ENCODE data around the gene DGCR2. TPM values are rescaled to one million over a fixed set of nuclear protein-coding genes. Genes with fewer than 3 reads are reported as not detected.

The DGCR2 gene
- total RNA-seq, 1 experiment from 2014 or later, result 42.9 TPM

GRCh38 chr22:19134176-19134831 is 12.1 kb upstream of the DGCR2 start:
- Histone ChIP-seq H3K27ac (ENCODE audit: low read depth, low read length) (no peak overlapping the region), H2AFZ (ENCODE audit: low read depth, low read length, poor library complexity, severe bottlenecking) (no peak overlapping the region), H3K4me2 (ENCODE audit: low read length) (no peak overlapping the region), H3K79me2 (ENCODE audit: insufficient read depth, low read length) (no peaks in the 10 kb centered on the region), H3K9me3 (ENCODE audit: control insufficient read depth in 1 of 2, insufficient read depth in 1 of 2, low read depth in 1 of 2, low read length in 2 of 2) (no peaks in the 10 kb centered on the region), H3K9ac (ENCODE audit: low read length) (no peak overlapping the region), H3K9me2 (ENCODE audit: insufficient read depth) (no peaks in the 10 kb centered on the region), H3K36me3 (ENCODE audit: control insufficient read depth in 1 of 2, insufficient read depth in 2 of 2, low read length in 2 of 2) (peaks cover 11 to 22% of the 10 kb centered on the region in 2 experiments; a peak in 3 of 4 replicates), H3K4me1 (ENCODE audit: control insufficient read depth in 1 of 2, insufficient read depth in 2 of 2, low read length in 2 of 2) (no peaks in the 10 kb centered on the region), H3K27me3 (ENCODE audit: insufficient read depth, low read length) (no peaks in the 10 kb centered on the region), H3K4me3 (replicated peaks in 1 of 2; ENCODE audit: low read depth in 1 of 2, low read length in 2 of 2) (no peak overlapping the region), H4K20me1 (ENCODE audit: insufficient read depth) (no peaks in the 10 kb centered on the region)
- RAD21 ChIA-PET (ENCODE audit: low non-redundant PET in 1 of 2, low total read pairs in 2 of 2, uncharacterized antibody in 2 of 2, unreplicated experiment in 2 of 2), result no interaction called here
- CTCF ChIA-PET, result no interaction called here
- DNase-seq (ENCODE audit: low read depth, low spot score) (no peak), ATAC-seq (no peak)
- TF ChIP-seq POLR2AphosphoS5 (IDR thresholded peaks at IDR 0.05; ENCODE audit: low read depth, low read length), result no peak
- TF ChIP-seq YY1 (IDR thresholded peaks at IDR 0.05; ENCODE audit: extremely low read depth, insufficient replicate concordance, low read depth, low read length), result no peak
- no peak for TF ChIP-seq POLR2A (IDR thresholded peaks at IDR 0.05; ENCODE audit: borderline replicate concordance, extremely low read depth, insufficient read depth, insufficient read length)
- no peak for TF ChIP-seq TCF7L2 (IDR thresholded peaks at IDR 0.05; ENCODE audit: borderline replicate concordance, extremely low read depth, insufficient read depth, insufficient read length)
- no peak for TF ChIP-seq EZH2 (IDR thresholded peaks at IDR 0.05)
- intact Hi-C loops (cut with micrococcal nuclease), result no loop called here
- BruUV-seq (replicated peaks), result no TSS peak
- POLR2A ChIA-PET, result no interaction called here

DNA sequence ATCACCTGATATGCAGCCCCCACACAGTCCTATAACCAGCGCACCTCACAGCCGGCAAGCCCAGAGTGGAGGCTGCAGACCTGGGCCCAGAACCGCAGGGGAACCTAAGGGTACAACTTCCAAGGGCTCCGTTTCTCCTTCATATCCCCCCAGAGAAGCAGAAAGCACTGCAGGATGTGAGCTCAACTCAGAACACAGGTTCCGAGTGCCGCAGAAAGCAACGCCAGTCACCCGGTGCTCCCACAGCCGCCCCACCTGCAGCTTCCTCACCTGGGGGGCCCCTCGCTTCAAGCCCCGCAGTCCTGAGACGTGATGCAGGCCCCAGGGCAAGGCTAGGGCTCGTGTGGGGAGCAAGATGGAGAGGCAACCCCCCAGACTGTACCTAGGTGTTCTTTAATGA is 11.3 kb upstream of the DGCR2 start:
- intact Hi-C loops (cut with micrococcal nuclease), result no loop called here
- Histone ChIP-seq H3K9ac (ENCODE audit: low read length) (no peak overlapping the region), H4K20me1 (ENCODE audit: insufficient read depth) (no peaks in the 10 kb centered on the region), H3K4me1 (ENCODE audit: control insufficient read depth in 1 of 2, insufficient read depth in 2 of 2, low read length in 2 of 2) (no peaks in the 10 kb centered on the region), H3K4me3 (replicated peaks in 1 of 2; ENCODE audit: low read depth in 1 of 2, low read length in 2 of 2) (no peak overlapping the region), H2AFZ (ENCODE audit: low read depth, low read length, poor library complexity, severe bottlenecking) (no peak overlapping the region), H3K79me2 (ENCODE audit: insufficient read depth, low read length) (no peaks in the 10 kb centered on the region), H3K9me2 (ENCODE audit: insufficient read depth) (no peaks in the 10 kb centered on the region), H3K27ac (ENCODE audit: low read depth, low read length) (no peak overlapping the region), H3K9me3 (ENCODE audit: control insufficient read depth in 1 of 2, insufficient read depth in 1 of 2, low read depth in 1 of 2, low read length in 2 of 2) (no peaks in the 10 kb centered on the region), H3K4me2 (ENCODE audit: low read length) (no peak overlapping the region), H3K27me3 (ENCODE audit: insufficient read depth, low read length) (no peaks in the 10 kb centered on the region), H3K36me3 (ENCODE audit: control insufficient read depth in 1 of 2, insufficient read depth in 2 of 2, low read length in 2 of 2) (peaks cover 11 to 15% of the 10 kb centered on the region in 2 experiments; a peak in 3 of 4 replicates)
- DNase-seq (ENCODE audit: low read depth, low spot score) (no peak), ATAC-seq (no peak)
- RAD21 ChIA-PET (ENCODE audit: low non-redundant PET in 1 of 2, low total read pairs in 2 of 2, uncharacterized antibody in 2 of 2, unreplicated experiment in 2 of 2), result no interaction called here
- POLR2A ChIA-PET, result no interaction called here
- TF ChIP-seq TCF7L2 (IDR thresholded peaks at IDR 0.05; ENCODE audit: borderline replicate concordance, extremely low read depth, insufficient read depth, insufficient read length) (no peak), SP1 (IDR thresholded peaks at IDR 0.05; ENCODE audit: low read depth) (no peak), EZH2 (IDR thresholded peaks at IDR 0.05) (no peak), JUND (IDR thresholded peaks at IDR 0.05) (no peak), SRF (IDR thresholded peaks at IDR 0.05; ENCODE audit: low read depth) (no peak), RAD21 (IDR thresholded peaks at IDR 0.05; ENCODE audit: low read depth) (no peak)
- TF ChIP-seq, protein P1, sequence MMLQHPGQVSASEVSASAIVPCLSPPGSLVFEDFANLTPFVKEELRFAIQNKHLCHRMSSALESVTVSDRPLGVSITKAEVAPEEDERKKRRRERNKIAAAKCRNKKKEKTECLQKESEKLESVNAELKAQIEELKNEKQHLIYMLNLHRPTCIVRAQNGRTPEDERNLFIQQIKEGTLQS (IDR thresholded peaks at IDR 0.05), result no peak
- TF ChIP-seq, protein P2, sequence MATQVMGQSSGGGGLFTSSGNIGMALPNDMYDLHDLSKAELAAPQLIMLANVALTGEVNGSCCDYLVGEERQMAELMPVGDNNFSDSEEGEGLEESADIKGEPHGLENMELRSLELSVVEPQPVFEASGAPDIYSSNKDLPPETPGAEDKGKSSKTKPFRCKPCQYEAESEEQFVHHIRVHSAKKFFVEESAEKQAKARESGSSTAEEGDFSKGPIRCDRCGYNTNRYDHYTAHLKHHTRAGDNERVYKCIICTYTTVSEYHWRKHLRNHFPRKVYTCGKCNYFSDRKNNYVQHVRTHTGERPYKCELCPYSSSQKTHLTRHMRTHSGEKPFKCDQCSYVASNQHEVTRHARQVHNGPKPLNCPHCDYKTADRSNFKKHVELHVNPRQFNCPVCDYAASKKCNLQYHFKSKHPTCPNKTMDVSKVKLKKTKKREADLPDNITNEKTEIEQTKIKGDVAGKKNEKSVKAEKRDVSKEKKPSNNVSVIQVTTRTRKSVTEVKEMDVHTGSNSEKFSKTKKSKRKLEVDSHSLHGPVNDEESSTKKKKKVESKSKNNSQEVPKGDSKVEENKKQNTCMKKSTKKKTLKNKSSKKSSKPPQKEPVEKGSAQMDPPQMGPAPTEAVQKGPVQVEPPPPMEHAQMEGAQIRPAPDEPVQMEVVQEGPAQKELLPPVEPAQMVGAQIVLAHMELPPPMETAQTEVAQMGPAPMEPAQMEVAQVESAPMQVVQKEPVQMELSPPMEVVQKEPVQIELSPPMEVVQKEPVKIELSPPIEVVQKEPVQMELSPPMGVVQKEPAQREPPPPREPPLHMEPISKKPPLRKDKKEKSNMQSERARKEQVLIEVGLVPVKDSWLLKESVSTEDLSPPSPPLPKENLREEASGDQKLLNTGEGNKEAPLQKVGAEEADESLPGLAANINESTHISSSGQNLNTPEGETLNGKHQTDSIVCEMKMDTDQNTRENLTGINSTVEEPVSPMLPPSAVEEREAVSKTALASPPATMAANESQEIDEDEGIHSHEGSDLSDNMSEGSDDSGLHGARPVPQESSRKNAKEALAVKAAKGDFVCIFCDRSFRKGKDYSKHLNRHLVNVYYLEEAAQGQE (IDR thresholded peaks at IDR 0.05; ENCODE audit: low read depth), result no peak
- TF ChIP-seq, protein P3, sequence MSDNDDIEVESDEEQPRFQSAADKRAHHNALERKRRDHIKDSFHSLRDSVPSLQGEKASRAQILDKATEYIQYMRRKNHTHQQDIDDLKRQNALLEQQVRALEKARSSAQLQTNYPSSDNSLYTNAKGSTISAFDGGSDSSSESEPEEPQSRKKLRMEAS (IDR thresholded peaks at IDR 0.05), result no peak
- no TSS peak for BruUV-seq (replicated peaks)
- CTCF ChIA-PET, result interaction anchor here (1.6 kb wide), 1 partner anchor 11 kb away, joined by 5 read pairs; the partner anchor contains the start of gene ESS2
